ENCODE data around the gene HSD17B7.
"Not testable (repeated sequence)": the region's sequence is repeated elsewhere in the genome, so short reads cannot be mapped to it uniquely, and the experiment has no call there.

Gene HSD17B7

GRCh38 chr1:162790303-162790984, at the start of gene HSD17B7:
TSS of gene HSD17B7 (plus strand) at chr1:162790702. CDS start at chr1:162790801, 99 bp downstream.
- not testable (repeated sequence) for H3K4me1 ChIP-seq (ENCODE audit: control insufficient read depth in 1 of 2, insufficient read depth in 2 of 2, low read length in 2 of 2)
- Histone ChIP-seq H3K27ac (ENCODE audit: low read depth, low read length) (peak within 1 kb of the TSS; percentile 78), H3K9ac (ENCODE audit: low read depth in 1 of 2, low read length in 2 of 2) (peak within 1 kb of the TSS; percentile 43 to 69)

GRCh38 chr1:162740755-162741154, 49.7 kb upstream of the HSD17B7 start:
- Histone ChIP-seq H3K9me3 (ENCODE audit: control insufficient read depth in 1 of 2, low read length in 2 of 2) (no peaks in the 10 kb centered on the region), H3K9ac (ENCODE audit: low read depth in 1 of 2, low read length in 2 of 2) (no peak overlapping the region), H3K27me3 (ENCODE audit: control insufficient read depth in 1 of 2, insufficient read depth in 2 of 2, low read length in 2 of 2) (no peaks in the 10 kb centered on the region), H3K27ac (ENCODE audit: low read depth, low read length) (no peak overlapping the region), H3K4me1 (ENCODE audit: control insufficient read depth in 1 of 2, insufficient read depth in 2 of 2, low read length in 2 of 2) (peaks cover 11 to 13% of the 10 kb centered on the region in 2 donors), H3K4me3 (ENCODE audit: low read depth in 1 of 2, low read length in 2 of 2) (no peak overlapping the region), H3K36me3 (ENCODE audit: control insufficient read depth in 1 of 2, insufficient read depth in 2 of 2, low read length in 2 of 2) (no peaks in the 10 kb centered on the region)

More at GRCh38 chr1:162790303-162790984, at the start of gene HSD17B7:
- H3K27me3 ChIP-seq (ENCODE audit: control insufficient read depth in 1 of 2, insufficient read depth in 2 of 2, low read length in 2 of 2); H3K36me3 ChIP-seq (ENCODE audit: control insufficient read depth in 1 of 2, insufficient read depth in 2 of 2, low read length in 2 of 2); H3K9me3 ChIP-seq (ENCODE audit: control insufficient read depth in 1 of 2, low read length in 2 of 2): not testable (repeated sequence)
- peak within 1 kb of the TSS; percentile 60 to 70 for H3K4me3 ChIP-seq (ENCODE audit: low read depth in 1 of 2, low read length in 2 of 2)

- no peak overlapping the region for H3K9ac ChIP-seq (ENCODE audit: low read depth in 1 of 2, low read length in 2 of 2)
- no peaks in the 10 kb centered on the region for H3K9me3 ChIP-seq (ENCODE audit: control insufficient read depth in 1 of 2, low read length in 2 of 2)
- H3K27ac ChIP-seq (ENCODE audit: low read depth, low read length), result no peak overlapping the region
- H3K4me1 ChIP-seq (ENCODE audit: control insufficient read depth in 1 of 2, insufficient read depth in 2 of 2, low read length in 2 of 2), result peaks cover 11 to 13% of the 10 kb centered on the region in 2 donors
- H3K36me3 ChIP-seq (ENCODE audit: control insufficient read depth in 1 of 2, insufficient read depth in 2 of 2, low read length in 2 of 2), result no peaks in the 10 kb centered on the region
- no peaks in the 10 kb centered on the region for H3K27me3 ChIP-seq (ENCODE audit: control insufficient read depth in 1 of 2, insufficient read depth in 2 of 2, low read length in 2 of 2)
- no peak overlapping the region for H3K4me3 ChIP-seq (ENCODE audit: low read depth in 1 of 2, low read length in 2 of 2)
These were observed 48.9 kb upstream of the HSD17B7 start for GRCh38 chr1:162741574-162741973.

- H3K36me3 ChIP-seq (ENCODE audit: control insufficient read depth in 1 of 2, insufficient read depth in 2 of 2, low read length in 2 of 2); H3K4me1 ChIP-seq (ENCODE audit: control insufficient read depth in 1 of 2, insufficient read depth in 2 of 2, low read length in 2 of 2); H3K27me3 ChIP-seq (ENCODE audit: control insufficient read depth in 1 of 2, insufficient read depth in 2 of 2, low read length in 2 of 2); H3K9me3 ChIP-seq (ENCODE audit: control insufficient read depth in 1 of 2, low read length in 2 of 2); H3K4me3 ChIP-seq (ENCODE audit: low read depth in 1 of 2, low read length in 2 of 2); H3K9ac ChIP-seq (ENCODE audit: low read depth in 1 of 2, low read length in 2 of 2); H3K27ac ChIP-seq (ENCODE audit: low read depth, low read length): not testable (repeated sequence)
These were observed 44.1 kb upstream of the HSD17B7 start for GRCh38 chr1:162746264-162746942.

GRCh38 chr1:162753001-162753658, 37.4 kb upstream of the HSD17B7 start:
- no peaks in the 10 kb centered on the region for H3K36me3 ChIP-seq (ENCODE audit: control insufficient read depth in 1 of 2, insufficient read depth in 2 of 2, low read length in 2 of 2)
- no peaks in the 10 kb centered on the region for H3K9me3 ChIP-seq (ENCODE audit: control insufficient read depth in 1 of 2, low read length in 2 of 2)
- H3K4me1 ChIP-seq (ENCODE audit: control insufficient read depth in 1 of 2, insufficient read depth in 2 of 2, low read length in 2 of 2), result no peaks in the 10 kb centered on the region
- no peaks in the 10 kb centered on the region for H3K27me3 ChIP-seq (ENCODE audit: control insufficient read depth in 1 of 2, insufficient read depth in 2 of 2, low read length in 2 of 2)
- no peak overlapping the region for H3K27ac ChIP-seq (ENCODE audit: low read depth, low read length)
- H3K4me3 ChIP-seq (ENCODE audit: low read depth in 1 of 2, low read length in 2 of 2), result no peak overlapping the region
- no peak overlapping the region for H3K9ac ChIP-seq (ENCODE audit: low read depth in 1 of 2, low read length in 2 of 2)

- Histone ChIP-seq H3K4me3 (ENCODE audit: low read depth in 1 of 2, low read length in 2 of 2) (no peak overlapping the region), H3K9me3 (ENCODE audit: control insufficient read depth in 1 of 2, low read length in 2 of 2) (no peaks in the 10 kb centered on the region), H3K27me3 (ENCODE audit: control insufficient read depth in 1 of 2, insufficient read depth in 2 of 2, low read length in 2 of 2) (no peaks in the 10 kb centered on the region), H3K36me3 (ENCODE audit: control insufficient read depth in 1 of 2, insufficient read depth in 2 of 2, low read length in 2 of 2) (no peaks in the 10 kb centered on the region), H3K4me1 (ENCODE audit: control insufficient read depth in 1 of 2, insufficient read depth in 2 of 2, low read length in 2 of 2) (no peaks in the 10 kb centered on the region), H3K27ac (ENCODE audit: low read depth, low read length) (no peak overlapping the region), H3K9ac (ENCODE audit: low read depth in 1 of 2, low read length in 2 of 2) (no peak overlapping the region)
These were observed 36.4 kb upstream of the HSD17B7 start for GRCh38 chr1:162753998-162754585.

GRCh38 chr1:162755306-162755705, 35.2 kb upstream of the HSD17B7 start:
- H3K4me1 ChIP-seq (ENCODE audit: control insufficient read depth in 1 of 2, insufficient read depth in 2 of 2, low read length in 2 of 2), result no peaks in the 10 kb centered on the region
- no peak overlapping the region for H3K9ac ChIP-seq (ENCODE audit: low read depth in 1 of 2, low read length in 2 of 2)
- H3K36me3 ChIP-seq (ENCODE audit: control insufficient read depth in 1 of 2, insufficient read depth in 2 of 2, low read length in 2 of 2), result no peaks in the 10 kb centered on the region
- H3K4me3 ChIP-seq (ENCODE audit: low read depth in 1 of 2, low read length in 2 of 2), result no peak overlapping the region
- no peak overlapping the region for H3K27ac ChIP-seq (ENCODE audit: low read depth, low read length)
- H3K27me3 ChIP-seq (ENCODE audit: control insufficient read depth in 1 of 2, insufficient read depth in 2 of 2, low read length in 2 of 2), result no peaks in the 10 kb centered on the region
- H3K9me3 ChIP-seq (ENCODE audit: control insufficient read depth in 1 of 2, low read length in 2 of 2), result no peaks in the 10 kb centered on the region

- H3K36me3 ChIP-seq (ENCODE audit: control insufficient read depth in 1 of 2, insufficient read depth in 2 of 2, low read length in 2 of 2), result no peaks in the 10 kb centered on the region
- no peaks in the 10 kb centered on the region for H3K9me3 ChIP-seq (ENCODE audit: control insufficient read depth in 1 of 2, low read length in 2 of 2)
- H3K4me1 ChIP-seq (ENCODE audit: control insufficient read depth in 1 of 2, insufficient read depth in 2 of 2, low read length in 2 of 2), result no peaks in the 10 kb centered on the region
- no peak overlapping the region for H3K4me3 ChIP-seq (ENCODE audit: low read depth in 1 of 2, low read length in 2 of 2)
- H3K27me3 ChIP-seq (ENCODE audit: control insufficient read depth in 1 of 2, insufficient read depth in 2 of 2, low read length in 2 of 2), result no peaks in the 10 kb centered on the region
- H3K9ac ChIP-seq (ENCODE audit: low read depth in 1 of 2, low read length in 2 of 2), result no peak overlapping the region
- H3K27ac ChIP-seq (ENCODE audit: low read depth, low read length), result no peak overlapping the region
These were observed 34.0 kb upstream of the HSD17B7 start for GRCh38 chr1:162756523-162756922.

GRCh38 chr1:162757476-162757875, 33.0 kb upstream of the HSD17B7 start:
- Histone ChIP-seq H3K27ac (ENCODE audit: low read depth, low read length) (no peak overlapping the region), H3K36me3 (ENCODE audit: control insufficient read depth in 1 of 2, insufficient read depth in 2 of 2, low read length in 2 of 2) (no peaks in the 10 kb centered on the region), H3K9ac (ENCODE audit: low read depth in 1 of 2, low read length in 2 of 2) (no peak overlapping the region), H3K27me3 (ENCODE audit: control insufficient read depth in 1 of 2, insufficient read depth in 2 of 2, low read length in 2 of 2) (no peaks in the 10 kb centered on the region), H3K4me1 (ENCODE audit: control insufficient read depth in 1 of 2, insufficient read depth in 2 of 2, low read length in 2 of 2) (no peaks in the 10 kb centered on the region), H3K4me3 (ENCODE audit: low read depth in 1 of 2, low read length in 2 of 2) (no peak overlapping the region), H3K9me3 (ENCODE audit: control insufficient read depth in 1 of 2, low read length in 2 of 2) (no peaks in the 10 kb centered on the region)

GRCh38 chr1:162765788-162766187, 24.7 kb upstream of the HSD17B7 start:
- no peaks in the 10 kb centered on the region for H3K4me1 ChIP-seq (ENCODE audit: control insufficient read depth in 1 of 2, insufficient read depth in 2 of 2, low read length in 2 of 2)
- no peak overlapping the region for H3K9ac ChIP-seq (ENCODE audit: low read depth in 1 of 2, low read length in 2 of 2)
- peaks cover 0 to 5% of the 10 kb centered on the region in 2 donors for H3K36me3 ChIP-seq (ENCODE audit: control insufficient read depth in 1 of 2, insufficient read depth in 2 of 2, low read length in 2 of 2)
- H3K9me3 ChIP-seq (ENCODE audit: control insufficient read depth in 1 of 2, low read length in 2 of 2), result no peaks in the 10 kb centered on the region
- no peak overlapping the region for H3K4me3 ChIP-seq (ENCODE audit: low read depth in 1 of 2, low read length in 2 of 2)
- no peaks in the 10 kb centered on the region for H3K27me3 ChIP-seq (ENCODE audit: control insufficient read depth in 1 of 2, insufficient read depth in 2 of 2, low read length in 2 of 2)
- no peak overlapping the region for H3K27ac ChIP-seq (ENCODE audit: low read depth, low read length)
